Measurements from ENCODE around the gene GLI1.

The GLI1 gene

DNA sequence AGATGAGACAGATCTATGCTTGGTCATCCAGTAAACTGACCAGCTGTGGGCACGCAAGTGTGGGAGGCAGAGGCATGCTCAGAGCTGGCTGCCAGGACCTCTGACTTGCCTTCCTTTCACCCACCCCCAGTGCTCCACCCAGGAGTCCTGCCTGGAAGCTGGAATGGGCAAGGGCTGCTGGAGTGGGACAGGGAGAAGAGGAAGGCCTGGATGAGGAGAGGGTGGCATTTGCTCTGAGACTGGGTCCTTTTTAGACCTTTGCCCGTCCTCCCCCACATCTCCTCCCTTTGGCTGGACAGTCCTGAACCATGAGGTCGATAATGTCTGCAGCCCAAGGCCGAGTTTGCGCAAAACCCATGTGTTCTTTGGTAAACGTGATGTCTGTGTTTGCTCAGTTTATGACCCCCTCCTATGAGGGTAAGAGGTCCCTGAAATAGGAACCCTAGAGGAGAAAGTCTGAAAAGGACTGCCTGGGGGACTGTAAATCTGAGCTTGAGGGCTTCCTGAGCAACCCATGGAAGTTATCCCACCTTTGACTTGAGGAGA is 8.3 kb upstream of the GLI1 start:
- peak overlapping the region; percentile 67 to 91 for H3K27ac ChIP-seq
- DNase-seq (ENCODE audit: low spot score), result no peak
- H3K4me3 ChIP-seq, result no peak overlapping the region
- TF ChIP-seq, protein P1, sequence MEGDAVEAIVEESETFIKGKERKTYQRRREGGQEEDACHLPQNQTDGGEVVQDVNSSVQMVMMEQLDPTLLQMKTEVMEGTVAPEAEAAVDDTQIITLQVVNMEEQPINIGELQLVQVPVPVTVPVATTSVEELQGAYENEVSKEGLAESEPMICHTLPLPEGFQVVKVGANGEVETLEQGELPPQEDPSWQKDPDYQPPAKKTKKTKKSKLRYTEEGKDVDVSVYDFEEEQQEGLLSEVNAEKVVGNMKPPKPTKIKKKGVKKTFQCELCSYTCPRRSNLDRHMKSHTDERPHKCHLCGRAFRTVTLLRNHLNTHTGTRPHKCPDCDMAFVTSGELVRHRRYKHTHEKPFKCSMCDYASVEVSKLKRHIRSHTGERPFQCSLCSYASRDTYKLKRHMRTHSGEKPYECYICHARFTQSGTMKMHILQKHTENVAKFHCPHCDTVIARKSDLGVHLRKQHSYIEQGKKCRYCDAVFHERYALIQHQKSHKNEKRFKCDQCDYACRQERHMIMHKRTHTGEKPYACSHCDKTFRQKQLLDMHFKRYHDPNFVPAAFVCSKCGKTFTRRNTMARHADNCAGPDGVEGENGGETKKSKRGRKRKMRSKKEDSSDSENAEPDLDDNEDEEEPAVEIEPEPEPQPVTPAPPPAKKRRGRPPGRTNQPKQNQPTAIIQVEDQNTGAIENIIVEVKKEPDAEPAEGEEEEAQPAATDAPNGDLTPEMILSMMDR (IDR thresholded peaks at IDR 0.05), result no peak

DNA sequence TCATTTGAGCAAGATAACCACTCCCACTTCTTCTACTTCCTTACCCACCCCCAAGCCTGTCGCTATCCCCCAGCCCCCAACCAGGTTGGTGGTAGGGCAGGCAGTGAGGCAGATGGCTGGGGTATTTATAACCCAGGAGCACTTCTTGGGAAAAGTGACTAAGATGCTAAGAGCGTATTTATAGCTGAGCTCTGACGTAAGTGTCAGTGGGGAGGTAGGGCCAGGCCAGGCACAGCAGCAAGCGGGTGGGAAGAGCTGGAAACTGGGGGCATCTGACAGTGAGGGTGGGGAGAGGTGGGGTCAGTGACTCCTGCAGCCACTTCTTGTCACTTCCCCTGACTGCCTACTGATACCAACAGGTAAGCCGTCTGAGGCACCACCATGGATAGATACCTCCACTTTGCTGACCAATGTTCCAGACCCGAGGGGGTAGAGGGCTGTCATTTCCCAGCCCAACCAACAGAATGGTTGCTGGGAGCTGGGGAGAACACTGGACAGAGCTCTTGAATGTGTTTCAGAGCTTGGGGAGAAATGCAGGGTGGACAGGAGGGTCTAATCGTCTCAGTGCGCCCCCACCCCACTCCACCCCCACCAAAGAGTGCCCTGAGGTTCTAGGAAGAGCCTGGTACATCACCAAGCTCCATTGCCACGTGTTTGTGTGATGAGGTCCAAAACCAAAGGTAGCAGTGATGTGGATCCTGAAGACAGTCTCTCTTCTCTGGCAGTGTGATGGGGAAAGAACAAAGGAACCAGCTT is 7.2 kb upstream of the GLI1 start:
- TF ChIP-seq, protein P1 (IDR thresholded peaks at IDR 0.05), result no peak
- Histone ChIP-seq H3K4me3 (peak overlapping the region; percentile 55), H3K27ac (peak overlapping the region; percentile 67 to 91)
- no peak for DNase-seq (ENCODE audit: low spot score)

DNA sequence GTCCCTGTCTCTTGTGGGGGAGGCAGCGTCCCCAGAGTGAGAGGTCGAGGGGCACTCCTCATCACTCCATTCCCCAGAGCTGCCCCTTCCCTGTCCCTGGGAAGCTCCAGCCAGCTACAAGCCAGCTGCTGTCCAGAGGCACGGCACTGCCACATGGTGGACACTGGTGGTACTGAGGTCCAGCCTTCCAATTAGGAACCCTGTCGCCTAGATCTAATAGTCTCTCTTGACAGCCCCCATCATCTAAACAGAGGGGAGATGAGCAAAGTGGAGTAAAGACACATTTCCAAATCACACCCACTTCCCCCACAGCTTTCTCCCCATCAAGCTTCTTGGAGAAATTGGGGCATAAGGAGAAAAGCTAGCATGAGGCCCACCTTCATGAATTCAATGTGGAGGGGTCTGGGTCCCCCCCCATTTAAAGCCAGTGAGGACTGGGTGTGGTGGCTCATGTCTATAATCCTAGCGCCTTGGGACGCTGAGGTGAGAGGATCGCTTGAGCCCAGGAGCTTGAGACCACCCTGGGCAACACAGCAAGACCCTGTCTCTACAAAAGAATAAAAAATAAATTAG is 6.6 kb upstream of the GLI1 start:
- H3K27ac ChIP-seq, result peak overlapping the region; percentile 67 to 91
- TF ChIP-seq, protein P1 (IDR thresholded peaks at IDR 0.05), result peak; percentile 88
- no peak overlapping the region for H3K4me3 ChIP-seq
- no peak for DNase-seq (ENCODE audit: low spot score)

DNA sequence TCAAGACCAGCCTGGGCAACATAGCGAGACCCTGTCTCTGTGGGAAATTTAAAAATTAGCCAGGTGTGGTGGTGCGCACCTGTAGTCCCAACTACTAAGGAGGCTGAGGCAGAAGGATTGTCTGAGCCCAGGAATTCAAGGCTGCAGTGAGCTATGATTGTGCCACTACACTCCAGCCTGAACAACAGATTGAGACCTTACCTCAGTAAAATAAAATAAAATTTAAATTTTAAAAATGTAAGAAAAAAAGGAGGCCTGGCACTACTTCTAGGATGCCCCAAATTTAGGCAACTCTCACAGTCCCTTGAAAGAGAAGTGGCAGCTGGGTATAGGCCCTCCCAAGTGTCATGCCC is 5.4 kb upstream of the GLI1 start:
- Histone ChIP-seq H3K27ac (no peak overlapping the region), H3K4me3 (no peak overlapping the region)
- DNase-seq (ENCODE audit: low spot score), result no peak
- TF ChIP-seq, protein P1 (IDR thresholded peaks at IDR 0.05), result no peak

DNA sequence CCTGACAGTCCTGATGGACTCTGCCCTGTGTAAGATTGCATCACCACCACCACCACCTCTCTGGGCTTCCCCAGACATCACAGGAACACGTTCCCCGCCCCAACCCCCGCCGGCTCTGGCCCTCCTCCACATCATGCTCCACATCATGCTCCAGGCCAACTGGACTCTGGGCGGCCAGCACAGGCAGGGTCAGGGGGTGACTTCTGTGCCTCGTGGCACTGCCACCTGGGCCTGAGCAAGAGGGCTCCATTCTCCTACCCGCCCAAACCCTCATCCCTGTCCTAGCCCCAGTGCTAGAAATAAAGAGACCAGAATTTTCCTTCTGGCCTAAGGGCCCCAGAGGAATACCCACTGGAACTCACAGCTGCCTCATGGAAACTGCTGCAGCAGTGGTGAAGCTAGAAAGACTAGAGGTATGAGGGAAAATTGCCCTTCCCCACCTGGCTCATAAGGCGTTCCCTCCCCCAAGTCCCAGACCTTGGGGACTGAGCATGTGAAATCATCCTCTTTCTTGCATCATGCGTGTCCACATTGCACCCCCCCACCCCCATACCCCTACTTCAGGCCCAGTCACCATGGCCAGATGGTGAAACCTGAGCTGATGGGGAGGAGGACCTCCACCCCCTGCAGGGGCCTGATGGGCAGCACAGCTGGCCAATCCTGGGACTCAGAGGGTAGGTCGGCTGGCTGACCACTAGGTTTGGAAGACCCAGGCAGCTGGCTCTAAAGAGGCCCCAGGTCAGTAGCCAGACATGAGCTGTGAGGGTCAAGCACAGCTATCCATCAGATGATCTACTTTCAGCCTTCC is 4.8 kb upstream of the GLI1 start, which contains the start of gene INHBE:
TSS of gene INHBE (plus strand) at position 742 of the 808 bp plus-strand sequence. CDS start 230 bp downstream, outside the sequence.
- Histone ChIP-seq H3K4me3 (no peak within 1 kb of the TSS), H3K27ac (no peak within 1 kb of the TSS)
- TF ChIP-seq, protein P1 (IDR thresholded peaks at IDR 0.05), result no peak
- no peak for DNase-seq (ENCODE audit: low spot score)

DNA sequence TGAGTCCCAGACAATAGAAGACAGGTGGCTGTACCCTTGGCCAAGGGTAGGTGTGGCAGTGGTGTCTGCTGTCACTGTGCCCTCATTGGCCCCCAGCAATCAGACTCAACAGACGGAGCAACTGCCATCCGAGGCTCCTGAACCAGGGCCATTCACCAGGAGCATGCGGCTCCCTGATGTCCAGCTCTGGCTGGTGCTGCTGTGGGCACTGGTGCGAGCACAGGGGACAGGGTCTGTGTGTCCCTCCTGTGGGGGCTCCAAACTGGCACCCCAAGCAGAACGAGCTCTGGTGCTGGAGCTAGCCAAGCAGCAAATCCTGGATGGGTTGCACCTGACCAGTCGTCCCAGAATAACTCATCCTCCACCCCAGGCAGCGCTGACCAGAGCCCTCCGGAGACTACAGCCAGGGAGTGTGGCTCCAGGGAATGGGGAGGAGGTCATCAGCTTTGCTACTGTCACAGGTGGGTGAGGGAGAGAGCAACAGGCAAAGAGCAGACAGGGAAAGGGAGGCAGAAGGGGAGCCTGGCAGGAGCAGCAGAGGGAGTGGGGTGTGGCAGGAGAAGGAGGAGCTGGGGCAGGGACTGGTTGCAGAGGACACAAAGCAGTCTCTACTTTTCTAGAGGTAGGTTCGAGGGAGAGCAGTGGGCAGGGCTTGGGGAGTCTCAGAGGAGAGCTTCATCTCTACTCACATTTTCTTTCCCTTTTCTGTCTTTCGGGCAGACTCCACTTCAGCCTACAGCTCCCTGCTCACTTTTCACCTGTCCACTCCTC is 4.0 kb upstream of the GLI1 start:
- TF ChIP-seq, protein P1 (IDR thresholded peaks at IDR 0.05), result no peak
- DNase-seq (ENCODE audit: low spot score), result no peak
- Histone ChIP-seq H3K27ac (no peak overlapping the region), H3K4me3 (no peak overlapping the region)

Data from coronary artery (tissue), 2 donors.